GM12891 (cell line): Measurements from ENCODE around the gene VPS37C.

Source experiments
- DNase-seq: peaks from one replicate; pipeline ENCODE4 v3.0.0; 2011; ENCODE audit warnings: low spot score; ENCODE audit not compliant: insufficient read length
- FAIRE-seq: peaks from 2 replicates; lab custom pipeline; 2011; peaks lifted over from hg19 to GRCh38; lab: Jason Lieb, UNC
- PAX5 ChIP-seq: IDR thresholded peaks from 2 replicates; pipeline ENCODE4 v1.6.1; 2011; ENCODE audit warnings: low read length, moderate library complexity, mild to moderate bottlenecking; ENCODE audit not compliant: insufficient read depth, severe bottlenecking
- POLR2A ChIP-seq: IDR thresholded peaks from 2 replicates; pipeline ENCODE4 v1.6.1; 2011; ENCODE audit warnings: low read depth, low read length, control low read depth
- POLR2AphosphoS5 ChIP-seq: IDR thresholded peaks from 2 replicates; pipeline ENCODE4 v1.6.1; 2011; ENCODE audit warnings: low read depth, low read length, control low read depth
- POU2F2 ChIP-seq: IDR thresholded peaks from 2 replicates; pipeline ENCODE4 v1.6.1; 2011; ENCODE audit warnings: low read depth, mild to moderate bottlenecking, control low read depth, low read length, moderate library complexity
- SPI1 ChIP-seq: IDR thresholded peaks from 2 replicates; pipeline ENCODE4 v1.6.1; 2011; ENCODE audit warnings: low read depth, low read length, control low read depth
- TAF1 ChIP-seq: IDR thresholded peaks from 2 replicates; pipeline ENCODE4 v1.6.1; 2011; ENCODE audit warnings: low read depth, low read length, control low read depth

VPS37C gene

DNA sequence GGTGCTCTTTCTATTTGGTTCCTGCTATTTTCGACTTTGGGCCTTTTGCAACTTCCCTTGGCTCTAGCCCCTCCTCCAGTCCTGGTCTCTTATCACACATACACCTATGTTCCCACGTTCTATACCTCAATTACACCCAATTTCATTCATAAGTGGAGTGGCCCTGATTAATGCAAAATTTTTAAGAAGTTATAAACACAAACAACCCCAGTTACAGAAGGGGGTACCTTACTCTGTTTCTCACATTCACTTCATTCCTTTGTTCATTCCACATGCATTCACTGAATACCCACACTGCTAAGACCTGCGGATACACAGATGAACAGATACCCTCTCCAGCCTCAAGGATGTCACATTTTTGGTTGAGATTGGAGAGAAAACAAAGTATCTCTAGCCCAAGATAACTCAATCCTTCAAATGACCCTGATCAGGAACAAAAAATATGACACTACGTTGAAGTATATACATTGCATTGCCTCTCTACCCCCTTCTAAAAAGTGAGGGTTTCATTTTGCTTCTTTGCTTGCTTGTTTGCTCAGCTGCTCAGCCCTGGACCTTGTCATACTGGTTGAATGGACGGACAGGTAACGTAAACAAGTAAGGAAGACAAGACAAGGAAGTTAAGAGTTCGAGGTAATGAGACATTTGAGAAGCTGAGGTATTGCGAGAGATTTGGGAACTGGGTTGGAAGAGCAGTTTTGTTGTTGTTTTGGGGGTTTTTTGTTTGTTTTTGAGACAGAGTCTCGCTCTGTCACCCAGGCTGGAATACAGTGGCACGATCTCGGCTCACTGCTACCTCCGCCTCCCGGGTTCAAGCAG is 3.6 kb upstream of the VPS37C start:
- no peak for FAIRE-seq
- DNase-seq = no peak
- TF ChIP-seq PAX5 (no peak), TAF1 (no peak), POLR2A (no peak)

DNA sequence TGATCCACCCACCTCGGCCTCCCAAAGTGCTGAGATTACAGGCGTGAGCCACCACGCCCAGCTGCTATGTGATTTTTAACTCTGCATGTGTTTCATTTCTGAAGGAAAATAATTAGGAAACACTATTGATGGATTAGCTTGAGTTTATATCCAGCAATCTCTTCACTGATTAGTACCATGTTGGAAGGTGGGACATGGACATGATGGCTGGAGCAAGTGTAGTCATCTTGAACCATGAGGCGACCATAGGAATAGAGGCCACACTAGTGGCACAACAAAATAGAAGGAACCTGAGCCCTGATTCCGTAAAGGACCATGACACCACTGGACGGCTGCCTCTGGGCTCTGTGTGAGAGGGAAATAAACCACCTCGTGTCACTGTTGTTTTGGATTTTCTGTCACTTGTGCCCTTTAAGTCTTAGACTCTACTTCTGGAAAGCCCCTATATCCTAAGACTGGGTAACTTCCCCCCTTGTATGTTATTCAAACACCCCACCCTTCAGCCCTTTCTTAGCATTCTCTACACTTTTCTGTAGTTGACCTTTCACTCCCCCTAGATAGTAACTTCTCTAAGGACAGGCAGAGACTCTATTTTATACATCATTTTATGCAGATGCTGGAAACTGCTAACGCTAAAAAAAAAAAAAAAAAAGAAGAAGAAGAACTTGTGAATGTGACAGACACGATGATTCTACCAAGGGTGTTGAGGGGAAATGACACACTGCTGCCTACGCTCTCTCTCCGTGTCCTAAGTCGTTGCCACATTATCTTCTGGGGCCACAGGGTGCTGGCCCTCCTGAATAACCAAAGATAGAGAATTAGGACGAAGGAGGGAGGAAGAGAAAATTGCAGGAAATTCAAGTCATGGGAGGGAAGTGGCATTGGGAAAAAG is 2.7 kb upstream of the VPS37C start:
- DNase-seq = no peak
- no peak for FAIRE-seq
- no peak for TF ChIP-seq PAX5
- TF ChIP-seq TAF1 = no peak
- no peak for TF ChIP-seq SPI1
- TF ChIP-seq POU2F2 = no peak

DNA sequence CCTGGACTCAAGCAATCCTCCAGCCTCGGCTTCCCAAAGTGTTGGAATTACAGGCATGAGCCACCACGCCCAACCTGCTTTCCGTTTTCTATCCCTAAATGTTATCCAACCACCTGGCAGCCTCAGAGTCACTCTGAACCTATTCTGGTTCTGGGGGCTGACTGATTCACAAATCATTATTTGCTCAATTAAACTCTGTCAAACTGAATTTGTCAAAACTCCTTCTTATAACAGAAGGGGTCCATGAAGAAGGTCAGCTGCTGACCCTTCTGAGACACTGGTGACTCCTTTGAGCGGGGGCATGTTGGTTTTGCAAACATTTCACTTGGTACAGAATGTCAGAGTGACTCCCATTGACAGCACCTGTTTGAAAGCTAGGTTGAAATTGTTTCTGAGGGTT is 1.8 kb upstream of the VPS37C start:
- no peak for DNase-seq
- FAIRE-seq = no peak
- no peak for TF ChIP-seq POU2F2
- no peak for TF ChIP-seq PAX5
- TF ChIP-seq POLR2AphosphoS5 = no peak
- no peak for TF ChIP-seq SPI1
- TF ChIP-seq POLR2A = no peak
- no peak for TF ChIP-seq TAF1

DNA sequence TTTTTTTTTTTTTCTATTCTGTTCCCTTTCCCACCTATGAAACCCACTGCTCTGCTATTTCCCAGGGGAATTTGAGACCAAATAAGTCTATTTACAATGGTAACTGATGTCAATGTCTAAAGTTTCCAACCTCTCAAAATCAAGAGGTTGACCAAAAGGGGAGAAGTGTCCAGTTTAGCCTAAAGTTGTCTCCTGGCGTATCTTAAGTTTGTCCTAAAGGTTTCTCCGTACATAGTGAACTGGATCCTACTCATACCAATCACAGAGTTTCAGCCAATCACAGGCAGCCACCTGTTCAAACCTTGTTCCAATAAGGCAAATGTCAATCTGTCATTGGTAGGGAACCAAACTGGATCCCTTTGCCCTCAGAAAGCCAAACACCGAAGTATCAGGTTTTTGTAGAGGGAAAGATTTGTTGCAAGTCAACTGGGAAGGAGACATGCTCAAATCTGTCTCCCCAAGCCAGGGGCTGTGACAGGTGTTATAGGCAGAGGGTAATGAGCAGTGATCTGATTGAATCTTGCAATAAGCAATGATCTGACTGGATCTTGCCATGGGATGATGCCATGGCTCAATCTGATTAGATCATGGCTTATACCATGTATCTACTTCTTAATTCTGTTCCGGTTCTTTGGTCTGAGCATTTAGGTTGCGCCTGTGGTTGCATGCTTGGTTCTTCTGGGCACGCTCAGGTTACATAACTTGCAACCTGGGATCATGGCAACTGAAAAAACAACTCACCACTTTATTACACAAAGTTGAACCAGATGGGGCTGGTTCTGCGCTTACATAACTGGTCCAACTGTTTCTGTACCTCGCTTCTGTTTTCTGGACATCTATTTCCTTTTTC is 1.1 kb upstream of the VPS37C start:
- no peak for DNase-seq
- TF ChIP-seq POU2F2 = no peak
- TF ChIP-seq TAF1 = no peak; the same call in 1 of the 2 replicates
- TF ChIP-seq POLR2A = peak; percentile 48
- TF ChIP-seq POLR2AphosphoS5 = no peak
- FAIRE-seq = peak; percentile 74

DNA sequence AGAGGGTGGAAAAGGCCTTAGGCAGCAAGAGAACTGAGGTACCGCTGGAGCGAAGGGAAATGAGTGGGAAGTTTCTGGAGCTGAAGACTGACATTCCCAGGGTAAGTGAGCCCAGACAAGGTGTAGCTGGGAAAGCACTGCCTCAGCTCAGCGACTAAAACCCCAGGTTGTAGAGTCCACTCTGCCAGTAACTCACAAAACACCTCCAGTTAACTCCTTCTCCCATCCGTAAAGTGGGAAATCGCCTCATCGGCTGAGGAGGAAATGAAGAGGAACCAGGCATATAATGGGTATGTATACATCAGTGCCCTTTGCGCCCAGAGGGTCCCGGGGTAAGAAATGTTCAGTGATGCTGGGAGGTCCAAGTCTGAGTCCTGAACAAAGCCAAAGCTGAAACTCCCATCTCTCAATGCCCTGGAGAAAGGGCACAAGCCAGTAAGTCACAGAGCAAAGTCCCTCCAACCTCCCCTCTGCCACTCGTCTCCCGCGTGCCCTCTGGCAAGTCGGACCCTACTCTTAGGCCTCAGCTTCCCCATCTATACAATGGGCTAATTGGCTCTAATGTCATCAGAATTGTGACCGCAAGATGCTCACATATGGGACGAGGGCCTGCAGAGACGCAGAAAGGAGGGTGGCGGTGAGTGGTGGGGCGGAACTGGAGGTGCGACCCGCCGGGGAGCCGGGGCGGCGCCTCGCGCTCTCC is 588 bp downstream of the VPS37C start:
- FAIRE-seq (peak; percentile 13), DNase-seq (no peak)
- TF ChIP-seq SPI1 (peak; percentile 50; the same call in 1 of the 2 replicates), POLR2A (peak; percentile 46; the same call in 1 of the 2 replicates), POLR2AphosphoS5 (no peak; the same call in 1 of the 2 replicates)

DNA sequence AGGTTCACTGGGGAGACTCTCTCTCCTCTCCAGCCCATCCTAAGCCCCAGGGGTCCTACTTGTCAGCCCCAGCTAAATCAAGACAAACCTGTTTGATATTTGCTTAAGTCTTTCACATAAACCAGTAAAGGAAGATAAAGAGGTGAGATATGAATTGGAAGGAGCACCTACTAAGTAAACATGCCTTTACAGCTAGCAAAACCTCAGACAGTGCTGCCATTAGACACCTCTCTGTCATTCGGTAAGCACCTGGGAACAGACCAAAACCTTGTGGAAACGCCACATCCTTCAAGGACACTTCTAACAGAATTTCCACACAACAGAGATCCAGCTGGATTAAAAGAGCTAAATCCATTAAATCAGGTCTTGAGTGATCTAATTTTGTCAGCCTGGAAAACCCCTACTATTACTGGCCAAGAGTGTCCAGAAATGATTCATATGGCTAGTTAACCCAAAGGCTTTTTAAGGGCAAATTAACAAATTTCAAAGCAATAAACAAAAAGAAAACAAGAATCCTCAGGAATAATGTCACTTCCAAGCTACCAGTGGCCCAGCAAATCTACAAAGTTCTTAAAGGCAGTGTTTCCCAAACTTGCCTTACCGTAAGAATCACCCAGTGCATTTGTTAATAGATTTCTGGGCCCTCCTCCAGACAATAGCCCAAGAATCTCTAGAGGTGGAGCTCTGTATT is 2.4 kb downstream of the VPS37C start:
- TF ChIP-seq SPI1 (no peak), TAF1 (no peak), PAX5 (no peak), POLR2A (no peak), POLR2AphosphoS5 (no peak), POU2F2 (no peak)
- peak; percentile 31 for FAIRE-seq
- no peak for DNase-seq

DNA sequence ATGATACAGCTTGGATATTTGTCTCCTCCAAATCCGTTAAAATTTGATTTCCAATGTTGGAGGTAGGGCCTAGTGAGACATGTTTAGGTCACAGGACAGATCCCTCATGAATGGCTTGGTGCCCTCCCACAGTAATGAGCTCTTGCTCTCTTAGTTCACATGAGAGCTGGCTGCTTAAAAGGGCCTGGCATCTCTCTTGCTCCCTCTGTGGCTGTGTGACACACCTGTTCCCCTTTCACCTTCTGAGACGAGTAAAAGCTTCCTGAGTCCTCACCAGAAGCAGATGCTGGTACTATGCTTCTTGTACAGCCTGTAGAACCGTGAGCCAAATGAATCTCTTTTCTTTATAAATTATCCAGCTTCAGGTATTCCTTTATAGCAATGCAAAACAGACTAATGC is 3.5 kb downstream of the VPS37C start:
- FAIRE-seq = no peak
- TF ChIP-seq PAX5 (no peak), TAF1 (no peak), POLR2AphosphoS5 (no peak), SPI1 (no peak), POLR2A (no peak), POU2F2 (no peak)
- no peak for DNase-seq

DNA sequence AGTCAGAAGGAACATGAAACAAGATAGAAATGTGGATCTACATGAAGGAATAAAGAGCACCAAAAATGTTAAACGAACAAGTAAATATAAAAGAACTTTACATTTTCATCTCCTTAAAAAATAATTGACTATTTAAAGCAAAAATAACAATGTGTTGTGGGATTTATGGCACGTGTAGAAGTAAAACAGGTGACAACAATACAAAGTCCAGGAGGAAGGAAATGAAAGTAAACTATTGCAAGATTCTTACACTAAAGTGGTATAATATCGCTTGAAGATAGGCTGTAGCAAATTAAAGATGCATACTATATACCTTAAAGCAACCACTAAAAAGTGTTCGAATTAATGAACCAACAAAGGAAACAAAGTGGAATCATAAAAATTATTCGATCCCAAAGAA is 5.5 kb downstream of the VPS37C start:
- no peak for FAIRE-seq
- DNase-seq = no peak
- TF ChIP-seq POU2F2 (no peak), TAF1 (no peak), POLR2A (no peak), SPI1 (no peak), POLR2AphosphoS5 (no peak), PAX5 (no peak)

DNA sequence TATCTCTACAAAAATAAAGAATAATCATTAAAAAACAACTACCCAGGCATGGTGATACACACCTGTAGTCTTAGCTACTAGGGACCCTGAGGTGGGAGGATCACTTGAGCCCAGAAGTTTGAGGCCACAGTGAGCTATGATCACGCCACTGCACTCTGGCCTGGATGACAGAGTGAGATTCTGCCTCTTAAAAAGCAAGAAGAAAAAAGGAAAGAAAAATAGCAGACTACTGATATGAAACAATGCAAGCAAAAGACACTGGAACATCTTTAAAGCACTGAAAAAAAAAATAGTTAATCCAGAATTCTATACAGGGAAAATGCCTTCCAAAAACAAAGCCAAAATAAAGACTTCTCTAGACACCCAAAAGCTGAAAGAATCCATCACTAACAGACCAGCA is 5.9 kb downstream of the VPS37C start:
- no peak for FAIRE-seq
- TF ChIP-seq POU2F2 = no peak
- TF ChIP-seq POLR2A = no peak
- no peak for TF ChIP-seq POLR2AphosphoS5
- no peak for TF ChIP-seq PAX5
- TF ChIP-seq SPI1 = no peak
- no peak for TF ChIP-seq TAF1
- DNase-seq = no peak

DNA sequence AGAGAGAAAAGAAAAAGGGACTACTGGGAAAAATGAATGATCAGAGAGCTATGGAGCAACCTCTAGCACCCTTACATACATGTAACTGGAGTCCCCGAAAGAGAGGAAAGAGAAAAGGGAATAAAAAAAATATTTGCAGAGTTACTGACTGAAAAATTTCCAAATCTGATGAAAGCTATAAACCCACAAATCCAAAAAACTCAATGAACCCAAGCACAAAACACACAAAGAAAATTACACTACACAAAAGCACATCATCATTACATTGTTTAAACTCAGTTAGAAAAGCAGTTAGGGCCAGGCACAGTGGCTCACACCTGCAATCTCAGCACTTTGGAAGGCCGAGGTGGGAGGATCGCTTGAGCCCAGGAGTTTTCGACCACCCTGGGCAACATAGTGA is 6.7 kb downstream of the VPS37C start:
- TF ChIP-seq PAX5 = no peak
- TF ChIP-seq POLR2A = no peak
- TF ChIP-seq SPI1 = no peak
- no peak for TF ChIP-seq POLR2AphosphoS5
- no peak for TF ChIP-seq TAF1
- no peak for TF ChIP-seq POU2F2
- DNase-seq (no peak), FAIRE-seq (no peak)
